ENCODE measurements around the gene HOMER1. TPM values are rescaled to one million over a fixed set of nuclear protein-coding genes. Genes with fewer than 3 reads are reported as not detected.

The HOMER1 gene
- total and polyA plus RNA-seq, 2 of the 13 experiments (the other 11 are each of a cell fraction or from before 2014, with no cell fraction given), result 5.3 to 24.8 TPM

- TF ChIP-seq CTCF (CRISPR knock-in tag; IDR thresholded peaks at IDR 0.05), result no peak
- no peak for TF ChIP-seq ZBTB3 (CRISPR knock-in tag; IDR thresholded peaks at IDR 0.05; ENCODE audit: borderline replicate concordance, low read depth)
- TF ChIP-seq DPF2 (CRISPR knock-in tag; IDR thresholded peaks at IDR 0.05; ENCODE audit: borderline replicate concordance, low read depth), result no peak
- no peak for TF ChIP-seq TBP (CRISPR knock-in tag; IDR thresholded peaks at IDR 0.05)
- no peak for TF ChIP-seq ZNF768 (CRISPR knock-in tag; IDR thresholded peaks at IDR 0.05)
- no peak for TF ChIP-seq STAT6 (CRISPR knock-in tag; IDR thresholded peaks at IDR 0.05; ENCODE audit: borderline replicate concordance)
- TF ChIP-seq ERF (CRISPR knock-in tag; IDR thresholded peaks at IDR 0.05), result peak; percentile 36; the same call in 1 of the 2 replicates
- TF ChIP-seq MIXL1 (CRISPR knock-in tag; IDR thresholded peaks at IDR 0.05), result peak; percentile 91
- TF ChIP-seq HIC2 (CRISPR knock-in tag; IDR thresholded peaks at IDR 0.05; ENCODE audit: low read depth), result no peak
- TF ChIP-seq GATA4 (IDR thresholded peaks at IDR 0.05; ENCODE audit: borderline replicate concordance, low read depth), result no peak
- no peak for TF ChIP-seq FOXO4 (CRISPR knock-in tag; conservative IDR thresholded peaks at IDR 0.05)
- TF ChIP-seq IRF2 (CRISPR knock-in tag; IDR thresholded peaks at IDR 0.05), result no peak
- TF ChIP-seq ZNF598 (CRISPR knock-in tag; IDR thresholded peaks at IDR 0.05; ENCODE audit: borderline replicate concordance), result no peak
- no peak for TF ChIP-seq ZHX1 (CRISPR knock-in tag; IDR thresholded peaks at IDR 0.05; ENCODE audit: low read depth)
- 0 out of 2 replicates have a peak, but pooled peaks have one; percentile 34 for TF ChIP-seq HDAC1 (CRISPR knock-in tag; IDR thresholded peaks at IDR 0.05)
- TF ChIP-seq TBL1XR1 (IDR thresholded peaks at IDR 0.05; ENCODE audit: borderline replicate concordance, low read length, partially characterized antibody), result no peak
- TF ChIP-seq ZNF34 (CRISPR knock-in tag; IDR thresholded peaks at IDR 0.05; ENCODE audit: borderline replicate concordance), result no peak
- no peak for TF ChIP-seq ZNF550 (CRISPR knock-in tag; IDR thresholded peaks at IDR 0.05; ENCODE audit: borderline replicate concordance)
- no peak for TF ChIP-seq ZNF83 (CRISPR knock-in tag; IDR thresholded peaks at IDR 0.05; ENCODE audit: borderline replicate concordance)
- no peak for TF ChIP-seq NFKB2 (CRISPR knock-in tag; IDR thresholded peaks at IDR 0.05; ENCODE audit: borderline replicate concordance)
- no peak for TF ChIP-seq FLYWCH1 (CRISPR knock-in tag; IDR thresholded peaks at IDR 0.05)
Observed at GRCh38 chr5:79436224-79436623, 77.7 kb downstream of the HOMER1 start (continued).
